Measurements from ENCODE around the gene LCN10. TPM values are rescaled to one million over a fixed set of nuclear protein-coding genes. Genes with fewer than 3 reads are reported as not detected.
A peak's percentile ranks its signal among the peaks of the same experiment; 100 is the strongest.

LCN10 gene
- total RNA-seq, 4 donors from 2014 or later = 3.5 to 10.2 (median 5.0) TPM

DNA sequence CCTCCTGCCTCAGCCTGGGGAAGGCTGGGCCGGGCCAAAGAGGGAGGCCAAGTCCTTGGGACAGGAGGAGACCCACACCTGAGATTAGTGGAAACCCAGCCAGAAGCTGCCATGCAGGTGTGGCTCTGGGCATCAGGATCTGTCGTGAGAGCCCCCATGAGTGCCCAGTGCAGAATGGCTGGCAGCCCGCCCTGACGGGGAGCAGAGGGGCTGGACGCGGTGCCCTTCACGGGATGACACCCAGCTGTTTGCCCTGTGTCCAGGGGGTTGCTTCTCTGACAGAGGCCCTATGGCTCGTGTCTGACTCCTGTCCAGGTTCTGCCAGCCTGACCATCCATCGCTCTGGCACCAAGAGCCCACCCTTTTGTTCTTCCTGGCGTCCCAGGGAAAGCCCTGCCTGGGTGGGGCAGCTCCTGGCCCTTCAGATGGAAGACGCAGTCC, 21.8 kb downstream of the LCN10 start:
- peak; percentile 8 for ATAC-seq (ENCODE audit: low FRiP score)

DNA sequence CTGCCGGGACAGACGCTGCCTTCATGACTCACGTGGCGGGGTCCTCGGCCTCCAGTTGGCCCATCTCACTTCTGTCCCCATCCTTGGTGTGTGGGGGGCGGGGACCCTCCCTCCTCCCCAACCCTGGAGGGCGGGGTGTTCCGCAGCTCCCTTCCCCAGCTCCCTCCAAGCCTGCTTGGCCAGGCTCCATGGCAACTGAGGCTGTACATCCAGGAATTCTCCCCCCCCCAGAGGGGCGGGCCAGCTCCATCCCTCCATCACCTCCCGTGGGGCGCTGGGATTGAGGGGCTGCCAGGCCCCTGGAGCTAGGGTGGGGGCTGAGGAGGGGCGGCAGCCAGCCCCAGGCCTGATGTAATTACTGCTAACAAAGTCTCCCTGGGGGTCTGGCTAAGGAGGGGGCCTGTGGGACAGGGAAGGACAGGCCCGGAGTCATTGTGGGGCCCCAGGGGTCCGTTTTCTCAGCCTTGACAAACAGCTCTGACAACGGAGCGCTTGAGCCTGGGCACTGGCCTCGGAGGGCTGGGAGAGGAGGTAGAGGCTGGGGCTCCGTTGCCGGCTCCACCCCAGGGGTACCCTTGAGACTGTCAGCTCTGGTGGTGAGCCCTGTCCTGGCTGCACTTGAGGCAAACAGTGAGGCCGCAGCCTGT, 22.4 kb downstream of the LCN10 start:
- no peak for DNase-seq (ENCODE audit: low spot score)
- TF ChIP-seq, protein P1, sequence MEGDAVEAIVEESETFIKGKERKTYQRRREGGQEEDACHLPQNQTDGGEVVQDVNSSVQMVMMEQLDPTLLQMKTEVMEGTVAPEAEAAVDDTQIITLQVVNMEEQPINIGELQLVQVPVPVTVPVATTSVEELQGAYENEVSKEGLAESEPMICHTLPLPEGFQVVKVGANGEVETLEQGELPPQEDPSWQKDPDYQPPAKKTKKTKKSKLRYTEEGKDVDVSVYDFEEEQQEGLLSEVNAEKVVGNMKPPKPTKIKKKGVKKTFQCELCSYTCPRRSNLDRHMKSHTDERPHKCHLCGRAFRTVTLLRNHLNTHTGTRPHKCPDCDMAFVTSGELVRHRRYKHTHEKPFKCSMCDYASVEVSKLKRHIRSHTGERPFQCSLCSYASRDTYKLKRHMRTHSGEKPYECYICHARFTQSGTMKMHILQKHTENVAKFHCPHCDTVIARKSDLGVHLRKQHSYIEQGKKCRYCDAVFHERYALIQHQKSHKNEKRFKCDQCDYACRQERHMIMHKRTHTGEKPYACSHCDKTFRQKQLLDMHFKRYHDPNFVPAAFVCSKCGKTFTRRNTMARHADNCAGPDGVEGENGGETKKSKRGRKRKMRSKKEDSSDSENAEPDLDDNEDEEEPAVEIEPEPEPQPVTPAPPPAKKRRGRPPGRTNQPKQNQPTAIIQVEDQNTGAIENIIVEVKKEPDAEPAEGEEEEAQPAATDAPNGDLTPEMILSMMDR (IDR thresholded peaks at IDR 0.05) = no peak
- ATAC-seq (ENCODE audit: low FRiP score) = no peak

More for the DNA sequence above, 21.8 kb downstream of the LCN10 start:
- TF ChIP-seq, protein P1 (IDR thresholded peaks at IDR 0.05) = no peak
- DNase-seq (ENCODE audit: low spot score) = no peak

DNA sequence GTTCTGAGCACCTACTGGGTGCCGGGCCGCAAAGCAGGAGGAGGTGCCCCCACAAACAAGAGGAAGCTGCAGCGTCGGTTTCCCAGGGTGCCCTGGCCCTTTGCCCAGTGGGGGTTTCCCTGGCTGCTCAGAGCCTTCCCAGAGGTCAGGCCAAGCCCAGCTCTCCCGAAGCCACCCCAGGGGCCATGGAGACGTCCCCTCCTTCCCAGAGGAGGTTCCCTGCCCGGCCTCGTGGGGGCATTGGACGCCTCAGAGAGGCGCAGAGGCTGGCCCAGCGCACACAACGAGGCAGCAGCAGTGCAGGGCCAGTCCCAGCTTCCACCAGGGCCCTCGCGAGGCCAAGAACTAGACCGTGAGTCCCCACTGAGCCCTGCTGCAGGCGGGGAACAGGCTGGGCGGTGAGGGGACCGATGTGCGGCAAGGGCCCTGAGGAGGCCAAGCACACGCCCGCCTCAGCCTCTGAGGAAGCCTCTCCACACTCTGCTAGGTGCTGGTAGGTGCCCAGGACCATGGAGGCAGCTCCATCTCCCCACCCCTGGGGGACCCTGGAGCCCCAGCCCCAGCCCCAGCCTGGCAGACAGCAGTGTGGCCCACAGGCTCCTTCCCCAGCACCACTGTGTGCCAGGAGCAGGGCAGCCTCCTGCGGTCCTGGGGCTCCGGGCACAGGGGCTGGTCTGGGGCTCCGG, 23.4 kb downstream of the LCN10 start:
- no peak for ATAC-seq (ENCODE audit: low FRiP score)
- TF ChIP-seq, protein P1 (IDR thresholded peaks at IDR 0.05) = no peak

DNA sequence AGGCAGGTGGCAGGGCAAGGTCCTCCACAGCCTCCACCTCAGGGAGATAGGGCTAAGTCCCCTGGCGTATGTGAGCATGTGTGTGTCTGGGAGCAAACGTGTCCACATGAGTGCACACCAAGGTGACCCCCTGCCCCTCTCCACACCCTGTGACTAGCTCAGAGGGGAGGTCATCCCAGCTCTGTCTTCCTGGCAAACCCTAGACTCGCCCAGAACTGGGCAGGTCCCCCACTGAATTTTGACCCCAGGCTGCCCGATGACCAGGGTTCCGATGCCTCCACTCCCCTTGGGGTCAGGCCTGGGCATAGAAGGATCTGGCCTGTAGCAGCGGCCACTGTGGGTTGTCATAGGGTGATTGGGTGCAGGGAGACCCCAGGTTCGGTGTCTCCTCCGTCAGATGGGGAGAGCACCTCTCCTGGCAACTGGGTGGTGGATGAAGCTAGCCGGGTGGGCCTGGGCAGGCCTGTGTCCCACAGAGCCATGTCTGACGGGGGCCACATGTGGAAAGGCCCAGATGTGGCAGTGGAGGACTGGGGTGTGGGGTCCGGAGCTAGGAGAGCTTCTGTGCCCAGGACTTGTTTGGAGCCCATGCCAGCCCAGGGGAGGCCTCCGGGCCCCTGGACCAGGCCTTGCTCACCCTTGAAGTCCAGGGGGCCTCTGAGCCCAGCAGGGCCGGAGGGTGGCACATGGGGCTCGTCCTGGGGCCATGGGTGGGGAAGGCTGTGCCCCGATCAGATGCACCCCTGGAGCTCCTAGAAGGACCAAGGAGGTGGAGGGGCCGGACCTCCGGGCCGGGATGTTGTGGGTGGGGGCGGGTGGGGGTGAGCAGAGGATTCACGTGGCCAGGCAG, 24.2 kb downstream of the LCN10 start:
- TF ChIP-seq, protein P1 (IDR thresholded peaks at IDR 0.05) = no peak
- DNase-seq (ENCODE audit: low spot score) = no peak
- no peak for ATAC-seq (ENCODE audit: low FRiP score)

More for the DNA sequence above, 23.4 kb downstream of the LCN10 start:
- no peak for DNase-seq (ENCODE audit: low spot score)

DNA sequence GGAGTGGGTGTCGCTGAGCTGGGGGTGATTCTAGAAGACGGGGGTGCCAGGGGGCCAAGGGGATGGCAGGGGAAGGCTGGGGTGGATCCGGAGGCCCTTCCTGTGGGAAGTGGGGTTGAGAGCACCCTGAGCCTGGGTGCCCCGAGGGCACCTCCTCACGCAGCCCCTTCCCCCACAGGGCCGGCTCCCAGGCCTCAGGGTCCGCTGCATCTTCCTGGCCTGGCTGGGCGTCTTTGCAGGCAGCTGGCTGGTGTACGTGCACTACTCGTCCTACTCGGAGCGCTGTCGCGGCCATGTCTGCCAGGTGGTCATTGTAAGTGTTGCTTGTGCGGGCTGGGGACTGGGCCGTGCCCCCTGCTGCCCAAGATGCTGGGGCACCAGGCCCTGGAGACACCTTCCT, 25.3 kb downstream of the LCN10 start:
- TF ChIP-seq, protein P1 (IDR thresholded peaks at IDR 0.05) = no peak
- no peak for ATAC-seq (ENCODE audit: low FRiP score)
- no peak for DNase-seq (ENCODE audit: low spot score)

DNA sequence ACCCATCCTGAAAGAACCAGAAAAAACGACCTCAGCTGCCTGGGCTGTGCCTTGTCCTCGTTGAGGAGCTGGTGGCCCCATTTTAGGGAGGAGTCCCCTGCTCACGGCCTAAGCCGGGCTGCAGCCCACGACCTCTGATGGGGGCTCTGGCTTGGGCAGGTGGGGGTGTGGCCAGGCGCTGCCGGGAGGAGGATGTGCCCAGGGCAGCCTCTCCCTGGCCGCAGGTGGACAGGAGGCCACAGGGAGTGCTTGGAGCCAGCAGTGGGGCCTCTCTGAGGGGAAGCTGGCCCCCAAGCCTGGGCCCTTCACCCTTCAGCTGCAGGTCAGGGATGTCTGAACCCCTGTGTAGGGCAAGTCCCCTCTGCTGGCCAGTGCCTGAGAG, 27.9 kb downstream of the LCN10 start:
- DNase-seq (ENCODE audit: low spot score) (no peak), ATAC-seq (ENCODE audit: low FRiP score) (no peak)
- TF ChIP-seq, protein P1 (IDR thresholded peaks at IDR 0.05) = no peak

Data from omental fat pad (tissue), 4 donors.